ENCODE results near the gene RALGAPA1.
"Not testable (repeated sequence)": the region's sequence is repeated elsewhere in the genome, so short reads cannot be mapped to it uniquely, and the experiment has no call there.

Gene RALGAPA1

GRCh38 chr14:35619461-35619860 is 189.6 kb downstream of the RALGAPA1 start:
- not testable (repeated sequence) for DNase-seq

GRCh38 chr14:35617500-35617899 is 191.6 kb downstream of the RALGAPA1 start:
- DNase-seq = no peak

- DNase-seq = no peak
These were observed 201.7 kb downstream of the RALGAPA1 start for GRCh38 chr14:35607380-35607779.

GRCh38 chr14:35600253-35600652 is 208.8 kb downstream of the RALGAPA1 start:
- DNase-seq = no peak

GRCh38 chr14:35594616-35595015 is 214.5 kb downstream of the RALGAPA1 start:
- DNase-seq = no peak

GRCh38 chr14:35587373-35587772 is 221.7 kb downstream of the RALGAPA1 start:
- not testable (repeated sequence) for DNase-seq

GRCh38 chr14:35578639-35579038 is 230.5 kb downstream of the RALGAPA1 start:
- no peak for DNase-seq

- DNase-seq = no peak
These were observed 231.0 kb downstream of the RALGAPA1 start for GRCh38 chr14:35578135-35578534.

GRCh38 chr14:35576856-35577255 is 232.2 kb downstream of the RALGAPA1 start:
- no peak for DNase-seq

GRCh38 chr14:35576260-35576659 is 232.8 kb downstream of the RALGAPA1 start:
- DNase-seq = no peak

GRCh38 chr14:35573911-35574310 is 235.2 kb downstream of the RALGAPA1 start:
- no peak for DNase-seq

GRCh38 chr14:35571598-35571997 is 237.5 kb downstream of the RALGAPA1 start:
- no peak for DNase-seq

- DNase-seq = no peak
These were observed 243.1 kb downstream of the RALGAPA1 start for GRCh38 chr14:35565871-35566464.

GRCh38 chr14:35558680-35559079 is 250.4 kb downstream of the RALGAPA1 start:
- DNase-seq = peak; percentile 31

GRCh38 chr14:35557221-35557747 is 251.8 kb downstream of the RALGAPA1 start:
- DNase-seq = no peak

- DNase-seq = peak; percentile 82
These were observed 252.5 kb downstream of the RALGAPA1 start for GRCh38 chr14:35556548-35556947.

- no peak for DNase-seq
These were observed 255.3 kb downstream of the RALGAPA1 start for GRCh38 chr14:35553808-35554207.

GRCh38 chr14:35551081-35551480 is 258.0 kb downstream of the RALGAPA1 start:
- DNase-seq = no peak

- no peak for DNase-seq
These were observed 259.5 kb downstream of the RALGAPA1 start for GRCh38 chr14:35549551-35549950.

- DNase-seq = no peak
These were observed 266.1 kb downstream of the RALGAPA1 start for GRCh38 chr14:35543006-35543405.

- no peak for DNase-seq
These were observed 269.1 kb downstream of the RALGAPA1 start for GRCh38 chr14:35539969-35540368.

GRCh38 chr14:35535483-35536112 is 273.5 kb downstream of the RALGAPA1 start:
- DNase-seq = no peak

GRCh38 chr14:35534873-35535482 is 274.1 kb downstream of the RALGAPA1 start:
- DNase-seq = peak; percentile 14

- DNase-seq = peak; percentile 85
These were observed 274.8 kb downstream of the RALGAPA1 start for GRCh38 chr14:35534208-35534872.

Measured in NCI-H2171 (cell line).